SU-DHL-6 (cell line): Measurements from ENCODE around the gene BMP3.

Source experiments
- H2AFZ ChIP-seq: fragments of 200-600 bp; sonication (generic); 2 replicates; pipeline ENCODE4 v1.6.1; 2014; ENCODE audit warnings: low read depth, mild to moderate bottlenecking, moderate library complexity, mixed read lengths, antibody characterized with exemption, low read length; ENCODE audit not compliant: severe bottlenecking
- H3F3A ChIP-seq: fragments of 200-600 bp; shearing (Covaris generic); 2 replicates; pipeline ENCODE4 v1.6.0; 2016; ENCODE audit warnings: antibody characterized with exemption, mild to moderate bottlenecking; ENCODE audit not compliant: insufficient read depth
- H3K27ac ChIP-seq: fragments of 200-600 bp; sonication (generic); 2 replicates; pipeline ENCODE4 v1.5.1; 2016; ENCODE audit warnings: low read depth, mild to moderate bottlenecking, low read length, moderate library complexity, mixed read lengths
- H3K27me3 ChIP-seq: fragments of 200-600 bp; sonication (generic), shearing (Covaris generic); 2 replicates; pipeline ENCODE4 v1.6.0; 2014; ENCODE audit warnings: mild to moderate bottlenecking, low read length
- H3K36me3 ChIP-seq: fragments of 200-600 bp; sonication (generic); 2 replicates; pipeline ENCODE4 v1.6.1; 2014; ENCODE audit warnings: mild to moderate bottlenecking, low read length, mixed read lengths
- H3K4me2 ChIP-seq: fragments of 300-600, 200-600 bp; shearing (Covaris generic), sonication (generic); 2 replicates; pipeline ENCODE4 v1.6.0; 2014; ENCODE audit warnings: low read length, low read depth, mild to moderate bottlenecking; ENCODE audit not compliant: poor library complexity, severe bottlenecking
- H3K4me3 ChIP-seq: fragments of 200-600 bp; sonication (generic); 2 replicates; pipeline ENCODE4 v1.5.1; 2014; ENCODE audit warnings: antibody characterized with exemption, low read length, mild to moderate bottlenecking, mixed read lengths; ENCODE audit not compliant: insufficient read depth, poor library complexity, severe bottlenecking
- H3K79me2 ChIP-seq: fragments of 200-600 bp; sonication (generic); 2 replicates; pipeline ENCODE4 v1.6.1; 2014; ENCODE audit warnings: mild to moderate bottlenecking, low read length, moderate library complexity; ENCODE audit not compliant: insufficient read depth
- H3K9ac ChIP-seq: fragments of 200-600 bp; sonication (generic); 2 replicates; pipeline ENCODE4 v1.7.0; 2014; ENCODE audit warnings: mild to moderate bottlenecking, low read length
- H3K9me2 ChIP-seq: fragments of 200-600 bp; sonication (generic); replicated peaks from 2 replicates; pipeline ENCODE4 v1.6.1; 2014; ENCODE audit warnings: low read length; ENCODE audit not compliant: insufficient read depth
- H3K9me3 ChIP-seq: fragments of 200-600 bp; sonication (generic); 2 replicates; pipeline ENCODE4 v1.6.1; 2014; ENCODE audit warnings: low read length, mixed read lengths; ENCODE audit not compliant: insufficient read depth
- H4K20me1 ChIP-seq: fragments of 200-600 bp; sonication (generic); 2 replicates; pipeline ENCODE4 v1.6.1; 2014; ENCODE audit warnings: low read depth, mild to moderate bottlenecking, antibody characterized with exemption, low read length, moderate library complexity, mixed read lengths
- EZH2phosphoT487 ChIP-seq: fragments of 200-600 bp; sonication (generic), shearing (Covaris generic); conservative IDR thresholded peaks from 2 replicates; pipeline ENCODE4 v1.6.1; 2018; ENCODE audit warnings: mild to moderate bottlenecking, antibody characterized with exemption, low read length, moderate library complexity, mixed read lengths
- TF ChIP-seq, protein P1 (sequence below): fragments of 200-600 bp; sonication (generic); IDR thresholded peaks from one replicate; pipeline ENCODE4 v1.5.1; 2017; ENCODE audit warnings: antibody characterized with exemption, mild to moderate bottlenecking, low read length, moderate library complexity; ENCODE audit not compliant: insufficient read depth, poor library complexity, severe bottlenecking

Gene BMP3

DNA sequence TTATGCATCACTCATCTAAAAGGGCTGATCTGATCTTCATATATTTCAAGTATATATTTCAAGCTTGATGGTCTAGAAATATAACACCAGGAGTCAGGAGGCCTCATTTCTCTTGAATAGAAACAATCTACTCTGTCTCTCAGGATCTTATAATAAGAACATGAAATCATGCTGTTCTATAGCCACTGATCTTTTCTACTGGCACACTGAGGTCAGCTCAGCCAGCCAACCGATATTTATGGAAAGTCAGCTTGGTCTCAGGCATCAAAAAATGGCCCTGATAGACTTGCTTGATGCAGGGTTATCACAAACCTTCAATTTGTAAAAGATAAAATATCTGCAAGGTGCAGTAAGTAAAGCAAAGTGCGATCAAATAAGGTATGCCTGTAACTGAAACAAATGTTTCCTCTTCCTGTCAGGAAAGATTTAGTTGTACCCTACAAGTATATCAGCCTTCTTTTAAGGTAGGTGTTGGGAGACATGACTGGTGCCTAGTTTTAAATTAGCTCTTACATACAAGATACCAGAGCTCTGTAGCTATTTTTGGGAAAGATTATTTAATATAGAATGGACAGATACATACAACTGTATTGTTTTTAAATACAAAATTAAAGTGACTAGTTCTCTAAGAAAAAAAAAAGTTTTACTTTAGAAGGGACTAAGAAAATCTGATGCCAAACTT is 63.4 kb downstream of the BMP3 start:
- no peaks in the 10 kb centered on the region for H3F3A ChIP-seq
- H4K20me1 ChIP-seq = no peaks in the 10 kb centered on the region
- no peak overlapping the region for H2AFZ ChIP-seq
- no peak overlapping the region for H3K9ac ChIP-seq
- no peaks in the 10 kb centered on the region for H3K9me3 ChIP-seq
- TF ChIP-seq EZH2phosphoT487 = no peak
- TF ChIP-seq, protein P1, sequence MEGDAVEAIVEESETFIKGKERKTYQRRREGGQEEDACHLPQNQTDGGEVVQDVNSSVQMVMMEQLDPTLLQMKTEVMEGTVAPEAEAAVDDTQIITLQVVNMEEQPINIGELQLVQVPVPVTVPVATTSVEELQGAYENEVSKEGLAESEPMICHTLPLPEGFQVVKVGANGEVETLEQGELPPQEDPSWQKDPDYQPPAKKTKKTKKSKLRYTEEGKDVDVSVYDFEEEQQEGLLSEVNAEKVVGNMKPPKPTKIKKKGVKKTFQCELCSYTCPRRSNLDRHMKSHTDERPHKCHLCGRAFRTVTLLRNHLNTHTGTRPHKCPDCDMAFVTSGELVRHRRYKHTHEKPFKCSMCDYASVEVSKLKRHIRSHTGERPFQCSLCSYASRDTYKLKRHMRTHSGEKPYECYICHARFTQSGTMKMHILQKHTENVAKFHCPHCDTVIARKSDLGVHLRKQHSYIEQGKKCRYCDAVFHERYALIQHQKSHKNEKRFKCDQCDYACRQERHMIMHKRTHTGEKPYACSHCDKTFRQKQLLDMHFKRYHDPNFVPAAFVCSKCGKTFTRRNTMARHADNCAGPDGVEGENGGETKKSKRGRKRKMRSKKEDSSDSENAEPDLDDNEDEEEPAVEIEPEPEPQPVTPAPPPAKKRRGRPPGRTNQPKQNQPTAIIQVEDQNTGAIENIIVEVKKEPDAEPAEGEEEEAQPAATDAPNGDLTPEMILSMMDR = no peak
- no peak overlapping the region for H3K4me2 ChIP-seq
- no peaks in the 10 kb centered on the region for H3K36me3 ChIP-seq
- no peak overlapping the region for H3K27ac ChIP-seq
- H3K27me3 ChIP-seq = no peaks in the 10 kb centered on the region
- no peaks in the 10 kb centered on the region for H3K9me2 ChIP-seq
- no peak overlapping the region for H3K4me3 ChIP-seq
- no peaks in the 10 kb centered on the region for H3K79me2 ChIP-seq

DNA sequence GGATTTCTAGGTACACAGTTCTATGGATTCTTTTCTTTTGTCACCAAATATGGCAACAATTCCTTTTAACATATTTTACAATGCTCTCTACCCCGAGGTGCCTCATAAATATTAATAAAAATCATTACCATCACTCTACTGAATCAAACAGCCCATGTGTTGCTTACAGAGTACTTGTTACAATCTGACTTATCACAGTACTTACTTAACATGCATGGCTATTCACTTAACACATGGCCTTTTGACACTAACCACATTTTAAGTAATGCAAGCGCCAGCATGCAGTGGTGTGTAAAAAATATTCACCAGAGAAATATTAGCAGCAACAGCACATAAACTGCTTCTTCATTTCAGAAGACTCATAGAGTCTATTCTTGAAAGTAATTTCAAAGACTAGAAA is 64.9 kb downstream of the BMP3 start:
- Histone ChIP-seq H3F3A (no peaks in the 10 kb centered on the region), H3K79me2 (no peaks in the 10 kb centered on the region), H3K9me3 (no peaks in the 10 kb centered on the region), H3K36me3 (no peaks in the 10 kb centered on the region), H4K20me1 (no peaks in the 10 kb centered on the region), H3K27me3 (no peaks in the 10 kb centered on the region), H3K9me2 (no peaks in the 10 kb centered on the region), H3K4me3 (no peak overlapping the region), H3K27ac (no peak overlapping the region), H2AFZ (no peak overlapping the region), H3K9ac (no peak overlapping the region), H3K4me2 (no peak overlapping the region)
- TF ChIP-seq, protein P1 = no peak
- no peak for TF ChIP-seq EZH2phosphoT487

DNA sequence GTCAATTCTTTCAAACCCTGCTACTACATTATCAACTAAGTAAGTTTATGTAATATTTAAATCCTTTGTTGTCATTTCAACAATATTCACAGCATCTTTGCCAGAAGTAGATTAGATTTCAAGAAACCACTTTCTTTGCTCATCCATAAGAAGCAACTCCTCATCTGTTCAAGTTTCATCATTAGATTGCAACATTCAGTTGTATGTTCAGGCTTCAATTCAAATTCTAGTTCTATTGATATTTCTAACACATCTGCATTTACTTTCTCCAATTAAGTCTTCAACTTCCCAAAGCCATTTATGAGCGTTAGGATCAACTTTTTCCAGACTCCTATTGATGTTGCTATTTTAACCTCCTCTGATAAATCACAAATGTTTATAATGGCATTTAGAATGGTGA is 66.1 kb downstream of the BMP3 start:
- no peak overlapping the region for H2AFZ ChIP-seq
- no peaks in the 10 kb centered on the region for H3K79me2 ChIP-seq
- no peaks in the 10 kb centered on the region for H3K9me3 ChIP-seq
- H3K9ac ChIP-seq = no peak overlapping the region
- no peaks in the 10 kb centered on the region for H3K9me2 ChIP-seq
- H4K20me1 ChIP-seq = no peaks in the 10 kb centered on the region
- H3K4me2 ChIP-seq = no peak overlapping the region
- H3K27ac ChIP-seq = no peak overlapping the region
- no peaks in the 10 kb centered on the region for H3K27me3 ChIP-seq
- no peaks in the 10 kb centered on the region for H3K36me3 ChIP-seq
- no peaks in the 10 kb centered on the region for H3F3A ChIP-seq
- no peak overlapping the region for H3K4me3 ChIP-seq
- TF ChIP-seq, protein P1 = no peak
- no peak for TF ChIP-seq EZH2phosphoT487
